IPS DF 4.7 (cell line): Measurements from ENCODE around the gene MRM3.
"Not testable (repeated sequence)": the region's sequence is repeated elsewhere in the genome, so short reads cannot be mapped to it uniquely, and the experiment has no call there.

Experiments
- DNase-seq: peaks from one replicate; pipeline ENCODE4 v3.0.0-alpha.2; 2013; ENCODE audit warnings: low spot score; ENCODE audit errors: extremely low read depth

The MRM3 gene

GRCh38 chr17:795721-796120 lies 13.6 kb downstream of the MRM3 start:
- DNase-seq, result no peak

GRCh38 chr17:796609-797008 lies 14.5 kb downstream of the MRM3 start:
- DNase-seq, result no peak

GRCh38 chr17:797236-797840 lies 15.2 kb downstream of the MRM3 start:
- no peak for DNase-seq

GRCh38 chr17:798246-798645 lies 16.1 kb downstream of the MRM3 start:
- DNase-seq, result no peak

- no peak for DNase-seq
Observed at GRCh38 chr17:799261-799660, 17.1 kb downstream of the MRM3 start.

DNA sequence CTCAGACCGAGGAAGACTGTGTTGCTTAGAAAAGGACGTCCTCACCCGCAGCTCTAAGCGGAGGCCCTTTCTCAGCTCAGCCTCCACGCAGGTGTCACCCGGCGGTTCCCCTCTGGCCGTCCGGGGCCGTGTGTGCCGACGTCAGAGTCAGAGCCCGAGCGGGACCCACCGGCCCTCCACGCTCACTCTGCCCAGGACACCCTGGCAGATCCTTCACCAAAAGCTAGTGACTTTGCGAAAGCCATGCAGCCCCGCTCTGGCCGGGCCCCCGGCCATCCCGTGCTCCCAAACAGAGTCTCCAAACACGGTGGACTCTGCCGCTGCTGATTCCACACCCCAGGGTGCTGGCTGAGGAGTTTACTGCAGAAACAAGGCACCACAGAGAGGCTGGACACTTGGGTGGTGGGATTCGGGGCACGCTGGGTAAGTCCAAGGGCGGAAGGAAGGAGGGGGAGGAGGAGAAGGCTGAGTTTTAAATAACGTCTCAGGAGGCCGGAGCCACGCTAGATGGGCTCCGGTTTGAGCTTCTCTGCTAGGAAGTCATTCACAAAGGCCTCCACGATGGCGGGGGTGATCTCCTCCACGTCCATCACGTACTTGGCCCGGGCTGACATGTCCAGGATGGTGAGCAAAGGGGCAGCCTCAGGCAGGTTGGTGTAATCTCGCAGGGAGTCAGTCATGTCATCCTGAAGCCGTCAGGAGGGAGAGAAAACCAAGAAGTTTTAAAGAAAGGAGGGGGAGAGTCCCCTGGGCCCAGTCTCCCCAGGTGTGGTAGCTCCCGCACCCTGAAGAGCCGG lies 18.5 kb downstream of the MRM3 start:
- DNase-seq, result no peak

GRCh38 chr17:801660-802059 lies 19.5 kb downstream of the MRM3 start:
- no peak for DNase-seq

GRCh38 chr17:802481-802880 lies 20.3 kb downstream of the MRM3 start:
- no peak for DNase-seq

DNA sequence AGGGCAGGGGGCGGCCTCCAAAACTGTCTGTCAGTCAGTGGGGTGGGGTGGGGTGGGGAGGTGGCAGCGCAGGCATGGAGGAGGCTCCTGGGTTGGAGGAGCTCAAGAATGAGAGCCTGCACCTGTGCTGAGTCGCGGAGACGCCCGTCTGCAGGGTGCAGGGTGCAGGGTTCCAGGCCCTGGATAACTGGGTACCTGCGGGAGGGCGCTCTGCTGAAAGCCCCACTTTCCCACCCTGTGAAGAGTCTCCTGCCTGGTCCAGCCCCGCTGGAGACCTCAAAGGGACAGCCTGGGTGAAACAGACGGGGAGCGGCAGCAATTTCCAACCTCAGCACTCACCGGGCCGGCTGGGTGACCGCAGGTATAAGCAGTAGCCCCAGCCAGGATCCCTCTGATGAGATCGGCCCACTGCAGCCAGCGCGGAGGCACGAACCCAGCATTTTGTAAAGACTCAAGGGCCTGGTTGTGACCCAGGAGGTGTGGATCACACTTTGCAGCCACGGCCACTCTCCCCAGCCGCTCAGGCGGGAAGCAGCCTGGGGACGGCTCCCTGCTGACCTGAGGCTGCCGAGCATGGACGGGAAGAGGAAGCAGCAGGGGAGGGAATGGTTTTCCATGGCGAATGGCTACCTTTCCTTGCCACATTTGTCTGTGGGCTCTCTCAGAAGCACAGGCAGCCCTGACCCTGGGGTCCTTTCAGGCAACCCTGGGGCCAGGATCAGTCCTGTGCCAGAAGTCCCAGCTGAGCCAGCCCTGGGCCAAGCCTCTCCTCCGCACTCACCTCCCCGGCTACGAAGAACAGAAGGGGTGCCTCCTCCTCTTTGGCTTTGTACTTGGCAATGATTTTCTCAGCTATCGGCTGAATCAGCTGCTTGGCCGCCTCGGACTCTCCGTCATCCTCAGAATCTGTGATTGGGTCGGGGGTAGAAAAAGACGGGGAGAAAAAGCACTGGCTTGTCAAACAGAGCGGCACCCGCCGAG lies 21.0 kb downstream of the MRM3 start:
- no peak for DNase-seq

GRCh38 chr17:804541-805435 lies 22.6 kb downstream of the MRM3 start:
- no peak for DNase-seq

DNA sequence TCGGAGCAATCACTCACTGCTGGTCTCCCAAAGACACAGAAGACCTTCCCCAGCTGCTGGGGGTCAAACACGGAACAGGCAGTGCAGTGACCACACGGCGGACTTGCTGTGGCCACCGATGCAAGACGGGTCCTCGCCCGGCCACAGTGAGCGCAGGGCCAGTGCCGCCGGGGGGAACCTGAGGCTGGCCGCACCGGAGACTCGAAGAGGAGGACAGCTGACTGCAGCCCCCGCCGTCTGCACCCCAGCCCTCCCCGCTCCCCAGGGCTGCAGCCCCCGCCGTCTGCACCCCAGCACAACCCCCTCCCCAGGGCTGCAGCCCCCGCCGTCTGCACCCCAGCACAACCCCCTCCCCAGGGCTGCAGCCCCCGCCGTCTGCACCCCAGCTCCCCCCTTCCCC lies 23.7 kb downstream of the MRM3 start:
- DNase-seq, result not testable (repeated sequence)

GRCh38 chr17:806346-806745 lies 24.2 kb downstream of the MRM3 start:
- DNase-seq, result no peak

GRCh38 chr17:806781-807522 lies 24.8 kb downstream of the MRM3 start:
- DNase-seq, result no peak

GRCh38 chr17:807523-808294 lies 25.6 kb downstream of the MRM3 start:
- no peak for DNase-seq

- DNase-seq, result no peak
Observed at GRCh38 chr17:811051-811784, 29.1 kb downstream of the MRM3 start.

DNA sequence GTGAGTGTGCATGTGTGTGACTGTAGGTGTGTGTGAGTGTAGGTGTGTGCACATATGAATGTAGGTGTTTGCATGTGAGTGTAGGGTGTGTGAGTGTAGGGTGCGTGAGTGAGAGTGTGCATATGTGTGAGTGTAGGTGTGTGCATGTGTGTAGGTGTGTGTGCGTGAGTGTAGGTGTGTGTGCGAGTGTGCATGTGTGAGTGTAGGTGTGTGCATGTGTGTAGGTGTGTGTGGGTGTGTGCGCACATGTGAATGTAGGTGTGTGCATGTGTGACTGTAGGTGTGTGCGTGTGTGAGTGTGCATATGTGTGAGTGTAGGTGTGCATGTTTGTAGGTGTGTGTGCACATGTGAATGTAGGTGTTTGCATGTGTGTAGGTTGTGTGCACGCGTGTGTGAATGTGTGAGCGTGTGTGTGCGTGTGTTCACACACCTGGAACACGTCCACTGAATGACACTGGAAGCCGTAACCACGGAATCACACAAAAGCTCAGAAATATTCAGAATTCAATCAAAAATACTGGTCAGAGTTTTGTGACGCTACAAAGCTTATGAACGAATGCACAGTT lies 30.6 kb downstream of the MRM3 start:
- DNase-seq, result no peak

GRCh38 chr17:814371-814770 lies 32.2 kb downstream of the MRM3 start:
- DNase-seq, result no peak

DNA sequence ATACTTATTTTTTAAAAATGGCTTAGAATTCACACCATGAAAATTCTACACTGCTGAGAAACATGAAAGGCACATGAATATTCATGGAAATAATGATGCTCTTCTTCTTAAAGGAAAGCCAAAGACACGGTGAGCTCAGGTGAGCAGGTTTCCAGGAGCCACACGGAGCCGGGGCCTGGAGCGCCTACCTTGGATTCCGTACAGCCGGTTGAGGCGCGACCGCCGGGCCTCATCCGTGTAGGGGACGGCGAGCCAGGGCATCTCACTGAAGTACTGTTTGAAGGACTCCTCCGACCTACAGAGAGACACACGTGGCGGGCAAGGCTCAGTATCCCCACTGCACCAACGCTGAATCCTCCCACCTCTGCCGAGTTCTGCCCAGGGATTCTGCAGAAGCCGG lies 37.1 kb downstream of the MRM3 start:
- no peak for DNase-seq
